HFF-Myc (cell line): ENCODE data around the gene FNDC5.
A peak's percentile ranks its signal among the peaks of the same experiment; 100 is the strongest.

Experiments used
- DNase-seq: peaks from one replicate; pipeline ENCODE4 v3.0.0-alpha.2; 2011; ENCODE audit warnings: low read depth; ENCODE audit errors: extremely low read depth
- H3K4me3 ChIP-seq: replicated peaks from 2 replicates; pipeline ENCODE4 v1.5.1; 2011; ENCODE audit warnings: low read depth, mild to moderate bottlenecking, control low read depth, low read length
- CTCF ChIP-seq: IDR thresholded peaks from 2 replicates; pipeline ENCODE4 v1.5.1; 2012; ENCODE audit warnings: mild to moderate bottlenecking, low read depth, low read length, control low read depth; ENCODE audit errors: missing control alignments

The FNDC5 gene

GRCh38 chr1:32877211-32878110 lies 6.7 kb upstream of the FNDC5 start:
- TF ChIP-seq CTCF, result no peak
- DNase-seq, result no peak
- no peak overlapping the region for H3K4me3 ChIP-seq

GRCh38 chr1:32876341-32877210 lies 5.9 kb upstream of the FNDC5 start:
- DNase-seq, result no peak
- TF ChIP-seq CTCF, result peak; percentile 91
- no peak overlapping the region for H3K4me3 ChIP-seq

- DNase-seq, result no peak
- no peak overlapping the region for H3K4me3 ChIP-seq
- no peak for TF ChIP-seq CTCF
Measured at GRCh38 chr1:32874860-32875752, 4.4 kb upstream of the FNDC5 start.

- no peak for TF ChIP-seq CTCF
- no peak overlapping the region for H3K4me3 ChIP-seq
- no peak for DNase-seq
Measured at GRCh38 chr1:32873484-32873883, 2.8 kb upstream of the FNDC5 start.

GRCh38 chr1:32872192-32872460 lies 1.4 kb upstream of the FNDC5 start:
- H3K4me3 ChIP-seq, result no peak overlapping the region
- no peak for TF ChIP-seq CTCF
- no peak for DNase-seq

GRCh38 chr1:32871364-32872191 lies 866 bp upstream of the FNDC5 start:
- TF ChIP-seq CTCF, result no peak
- H3K4me3 ChIP-seq, result no peak overlapping the region

More at GRCh38 chr1:32871364-32872191, 866 bp upstream of the FNDC5 start:
- DNase-seq, result no peak
